GM19328 (cell line): ENCODE data around the gene LRRC74B.
"Not testable (repeated sequence)": the region's sequence is repeated elsewhere in the genome, so short reads cannot be mapped to it uniquely, and the experiment has no call there.

Experiments
- ATAC-seq: cut with Tn5 transposase; IDR thresholded peaks from one replicate; pipeline ENCODE4 v1.9.1; 2021; ENCODE audit warnings: mild to moderate bottlenecking, moderate library complexity; ENCODE audit not compliant: unreplicated experiment

The LRRC74B gene

GRCh38 chr22:21031545-21032036 is 14.2 kb upstream of the LRRC74B start:
- ATAC-seq, result no peak

- no peak for ATAC-seq
Measured at GRCh38 chr22:21032037-21032867, 13.5 kb upstream of the LRRC74B start, which contains the start of gene SLC7A4. TSS of gene SLC7A4 (minus strand) at chr22:21032561. CDS start at chr22:21031812, 749 bp downstream.

GRCh38 chr22:21032868-21033688 is 12.7 kb upstream of the LRRC74B start:
- no peak for ATAC-seq

- no peak for ATAC-seq
Measured at GRCh38 chr22:21033895-21034294, 11.9 kb upstream of the LRRC74B start.

- no peak for ATAC-seq
Measured at GRCh38 chr22:21034989-21035388, 10.8 kb upstream of the LRRC74B start.

- ATAC-seq, result no peak
Measured at GRCh38 chr22:21038405-21038804, 7.3 kb upstream of the LRRC74B start.

- ATAC-seq, result not testable (repeated sequence)
Measured at GRCh38 chr22:21039158-21039557, 6.6 kb upstream of the LRRC74B start.

GRCh38 chr22:21041937-21042336 is 3.8 kb upstream of the LRRC74B start:
- ATAC-seq, result no peak

- ATAC-seq, result no peak
Measured at GRCh38 chr22:21042978-21043859, 2.5 kb upstream of the LRRC74B start.

GRCh38 chr22:21043860-21044535 is 1.7 kb upstream of the LRRC74B start:
- ATAC-seq, result no peak

- ATAC-seq, result no peak
Measured at GRCh38 chr22:21044931-21045584, 688 bp upstream of the LRRC74B start.

- ATAC-seq, result no peak
Measured at GRCh38 chr22:21047035-21047661, 1.4 kb downstream of the LRRC74B start.

GRCh38 chr22:21047730-21048129 is 2.0 kb downstream of the LRRC74B start:
- no peak for ATAC-seq

- not testable (repeated sequence) for ATAC-seq
Measured at GRCh38 chr22:21048448-21048847, 2.7 kb downstream of the LRRC74B start.

- not testable (repeated sequence) for ATAC-seq
Measured at GRCh38 chr22:21048965-21049364, 3.2 kb downstream of the LRRC74B start.

- no peak for ATAC-seq
Measured at GRCh38 chr22:21051145-21051830, 5.5 kb downstream of the LRRC74B start.

- ATAC-seq, result no peak
Measured at GRCh38 chr22:21051831-21052400, 6.2 kb downstream of the LRRC74B start.
